Mesenchymal stem cell (in vitro differentiated cells and primary cell): Measurements from ENCODE around the gene ESR1.
A peak's percentile ranks its signal among the peaks of the same experiment; 100 is the strongest.

Source experiments
- DNase-seq: peaks from one replicate; pipeline ENCODE4 v3.0.0-alpha.2; 2013
- H2AFZ ChIP-seq: one replicate; pipeline ENCODE4 v1.6.1; 2013; ENCODE audit warnings: low read depth, mild to moderate bottlenecking, control low read depth, inconsistent platforms, low read length, moderate library complexity
- H2AK5ac ChIP-seq: 2 replicates; pipeline ENCODE4 v1.6.1; 2013; ENCODE audit warnings: low read length, moderate library complexity, mild to moderate bottlenecking, inconsistent platforms; ENCODE audit not compliant: severe bottlenecking
- H2BK120ac ChIP-seq: one replicate; pipeline ENCODE4 v1.6.1; 2013; ENCODE audit warnings: low read depth, mild to moderate bottlenecking, inconsistent platforms, low read length, moderate library complexity
- H2BK12ac ChIP-seq, 2 experiments: one replicate each; pipeline ENCODE4 v1.6.1; 2013; ENCODE audit warnings: inconsistent platforms in 2 of 2, low read length in 2 of 2, mild to moderate bottlenecking in 2 of 2, moderate library complexity in 2 of 2, control low read depth in 1 of 2
- H2BK15ac ChIP-seq: one replicate; pipeline ENCODE4 v1.6.1; 2013; ENCODE audit warnings: mild to moderate bottlenecking, low read depth, inconsistent platforms; ENCODE audit not compliant: poor library complexity, severe bottlenecking
- H2BK5ac ChIP-seq: 2 replicates; pipeline ENCODE4 v1.6.1; 2013; ENCODE audit warnings: low read depth, mild to moderate bottlenecking, low read length, control low read depth, inconsistent platforms; ENCODE audit not compliant: poor library complexity, severe bottlenecking
- H3K14ac ChIP-seq, 2 experiments: one replicate each; pipeline ENCODE4 v1.6.1; 2013; ENCODE audit warnings: inconsistent platforms in 2 of 2, low read length in 2 of 2, control low read depth in 1 of 2, mild to moderate bottlenecking in 1 of 2, moderate library complexity in 1 of 2
- H3K18ac ChIP-seq, 2 experiments: one replicate each; pipeline ENCODE4 v1.6.1; 2013; ENCODE audit warnings: inconsistent platforms in 2 of 2, low read length in 2 of 2, control low read depth in 1 of 2, low read depth in 1 of 2, mild to moderate bottlenecking in 1 of 2
- H3K23ac ChIP-seq, 2 experiments: one replicate each; pipeline ENCODE4 v1.6.1; 2013; ENCODE audit warnings: inconsistent platforms in 2 of 2, low read length in 2 of 2, mild to moderate bottlenecking in 2 of 2, moderate library complexity in 2 of 2, control low read depth in 1 of 2
- H3K27ac ChIP-seq: 2 replicates; pipeline ENCODE4 v1.5.1; 2013; ENCODE audit warnings: mild to moderate bottlenecking, moderate library complexity, low read length, control low read depth, inconsistent platforms; ENCODE audit not compliant: poor library complexity, severe bottlenecking
- H3K27me3 ChIP-seq, 2 experiments: 2 replicates each; pipeline versions ENCODE4 v1.6.1 to v1.7.0; 2013; ENCODE audit warnings: low read length in 2 of 2, mild to moderate bottlenecking in 2 of 2, moderate library complexity in 2 of 2, control low read depth in 1 of 2, inconsistent platforms in 1 of 2; ENCODE audit not compliant: control insufficient read depth in 1 of 2, insufficient read depth in 1 of 2
- H3K36me3 ChIP-seq, 2 experiments: 2 replicates each; pipeline versions ENCODE4 v1.6.1 to v1.7.0; 2013; ENCODE audit warnings: low read length in 2 of 2, control low read depth in 1 of 2, inconsistent platforms in 1 of 2, low read depth in 1 of 2, mild to moderate bottlenecking in 1 of 2; ENCODE audit not compliant: insufficient read depth in 2 of 2, control insufficient read depth in 1 of 2
- H3K4ac ChIP-seq, 2 experiments: one replicate each; pipeline ENCODE4 v1.6.1; 2013; ENCODE audit warnings: inconsistent platforms in 2 of 2, low read length in 2 of 2, mild to moderate bottlenecking in 2 of 2, moderate library complexity in 2 of 2, control low read depth in 1 of 2, low read depth in 1 of 2
- H3K4me1 ChIP-seq: 2 replicates; pipeline ENCODE4 v1.6.1; 2013; ENCODE audit warnings: low read depth, low read length, control low read depth; ENCODE audit not compliant: control insufficient read depth, insufficient read depth
- H3K4me2 ChIP-seq: 2 replicates; pipeline ENCODE4 v1.6.1; 2013; ENCODE audit warnings: low read length, mild to moderate bottlenecking, inconsistent platforms; ENCODE audit not compliant: poor library complexity, severe bottlenecking
- H3K4me3 ChIP-seq, 2 experiments: 2 replicates each; pipeline versions ENCODE4 v1.5.1 to v1.7.0; 2013; ENCODE audit warnings: low read length in 2 of 2, mild to moderate bottlenecking in 2 of 2, control low read depth in 1 of 2, low read depth in 1 of 2; ENCODE audit not compliant: insufficient read depth in 1 of 2
- H3K79me1 ChIP-seq: replicated peaks from 2 replicates; pipeline ENCODE4 v1.6.1; 2013; ENCODE audit warnings: mild to moderate bottlenecking, control low read depth, low read length, inconsistent platforms; ENCODE audit not compliant: poor library complexity, severe bottlenecking
- H3K9ac ChIP-seq: 2 replicates; pipeline ENCODE4 v1.7.0; 2013; ENCODE audit warnings: mild to moderate bottlenecking, low read length, moderate library complexity
- H3K9me3 ChIP-seq: 2 replicates; pipeline ENCODE4 v1.7.0; 2013; ENCODE audit warnings: mild to moderate bottlenecking, low read length; ENCODE audit not compliant: control insufficient read depth
- H4K8ac ChIP-seq: one replicate; pipeline ENCODE4 v1.6.1; 2013; ENCODE audit warnings: inconsistent platforms, mild to moderate bottlenecking, low read length, moderate library complexity
- H4K91ac ChIP-seq: one replicate; pipeline ENCODE4 v1.6.1; 2013; ENCODE audit warnings: mild to moderate bottlenecking, low read length, inconsistent platforms
- WGBS: methylation state at CpG from one replicate; pipeline ENCODE4 v1.1.7; 2013; ENCODE audit warnings: mixed read lengths; 5-methylcytosine and 5-hydroxymethylcytosine counted together

The ESR1 gene

DNA sequence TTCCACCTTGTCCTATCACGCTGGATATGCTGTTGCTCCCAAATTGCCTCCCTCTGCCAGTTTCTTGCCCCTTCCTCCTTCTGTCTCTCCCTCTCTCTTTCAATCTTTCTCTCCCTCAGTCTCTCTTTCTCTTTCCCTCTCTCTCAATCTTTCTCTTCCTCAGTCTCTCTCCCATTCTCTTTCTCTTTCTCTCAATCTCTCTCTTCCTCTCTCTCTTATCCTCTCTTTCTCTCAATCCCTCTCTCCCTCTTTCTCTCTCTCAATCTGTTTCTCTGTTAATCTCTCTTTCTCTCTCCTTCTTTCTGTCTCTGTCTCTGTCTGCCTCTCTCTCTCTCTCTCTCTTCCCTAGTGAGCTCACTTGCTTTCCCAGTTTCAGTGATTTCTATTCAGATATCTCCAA lies 245.8 kb downstream of the ESR1 start:
- no peak overlapping the region for H2AFZ ChIP-seq
- H3K9me3 ChIP-seq, result peaks cover 4% of the 10 kb centered on the region
- no peak overlapping the region for H3K4me2 ChIP-seq
- no peak overlapping the region for H2BK12ac ChIP-seq
- H3K9ac ChIP-seq, result no peak overlapping the region
- no peak overlapping the region for H4K8ac ChIP-seq
- H3K27ac ChIP-seq, result no peak overlapping the region
- no peaks in the 10 kb centered on the region for H3K79me1 ChIP-seq
- H2BK120ac ChIP-seq, result no peak overlapping the region
- H3K36me3 ChIP-seq, result no peaks in the 10 kb centered on the region
- no peak overlapping the region for H3K4ac ChIP-seq
- no peak overlapping the region for H2BK15ac ChIP-seq
- no peak overlapping the region for H3K4me3 ChIP-seq
- H3K23ac ChIP-seq, result no peak overlapping the region
- no peak overlapping the region for H2AK5ac ChIP-seq
- H3K14ac ChIP-seq, result no peak overlapping the region
- peaks cover 0 to 3% of the 10 kb centered on the region in 2 experiments for H3K27me3 ChIP-seq
- WGBS, result 94% methylated on average over 1 of the region's 1 CpG
- no peak for DNase-seq
- H4K91ac ChIP-seq, result no peak overlapping the region
- H3K4me1 ChIP-seq, result no peaks in the 10 kb centered on the region
- H3K18ac ChIP-seq, result no peak overlapping the region
- no peak overlapping the region for H2BK5ac ChIP-seq

DNA sequence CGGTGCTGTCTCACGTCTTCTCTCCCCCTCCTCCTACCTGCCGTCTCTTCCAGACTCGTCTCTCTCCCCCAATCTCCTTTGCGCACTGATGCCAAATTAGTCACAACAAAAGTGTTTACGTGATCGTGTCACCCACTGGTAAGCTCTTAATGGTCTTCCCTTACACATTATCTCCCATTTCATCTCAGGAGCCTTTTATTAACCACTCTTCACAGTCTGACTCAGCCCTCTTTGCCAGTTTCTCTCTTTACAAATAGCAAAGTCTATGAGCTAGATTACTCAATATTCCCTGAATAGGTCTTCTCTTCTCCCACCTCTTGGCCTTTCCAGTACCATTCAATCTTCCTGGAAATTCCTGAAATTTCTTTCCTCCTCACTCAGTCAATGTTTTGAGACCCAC lies 247.0 kb downstream of the ESR1 start:
- peak; percentile 22 for DNase-seq
- Histone ChIP-seq H2BK12ac (no peak overlapping the region), H3K18ac (no peak overlapping the region), H3K4me1 (no peaks in the 10 kb centered on the region), H4K91ac (no peak overlapping the region), H2BK15ac (no peak overlapping the region), H3K4me3 (no peak overlapping the region), H3K14ac (no peak overlapping the region), H3K23ac (no peak overlapping the region), H3K9me3 (peaks cover 4% of the 10 kb centered on the region), H3K27me3 (peaks cover 0 to 3% of the 10 kb centered on the region in 2 experiments), H3K36me3 (no peaks in the 10 kb centered on the region), H3K4ac (no peak overlapping the region), H4K8ac (no peak overlapping the region), H2AK5ac (no peak overlapping the region), H2BK120ac (no peak overlapping the region), H3K79me1 (no peaks in the 10 kb centered on the region), H3K27ac (no peak overlapping the region), H3K4me2 (no peak overlapping the region), H2BK5ac (no peak overlapping the region), H3K9ac (no peak overlapping the region), H2AFZ (no peak overlapping the region)
- 58% methylated on average over 7 of the region's 7 CpGs for WGBS

DNA sequence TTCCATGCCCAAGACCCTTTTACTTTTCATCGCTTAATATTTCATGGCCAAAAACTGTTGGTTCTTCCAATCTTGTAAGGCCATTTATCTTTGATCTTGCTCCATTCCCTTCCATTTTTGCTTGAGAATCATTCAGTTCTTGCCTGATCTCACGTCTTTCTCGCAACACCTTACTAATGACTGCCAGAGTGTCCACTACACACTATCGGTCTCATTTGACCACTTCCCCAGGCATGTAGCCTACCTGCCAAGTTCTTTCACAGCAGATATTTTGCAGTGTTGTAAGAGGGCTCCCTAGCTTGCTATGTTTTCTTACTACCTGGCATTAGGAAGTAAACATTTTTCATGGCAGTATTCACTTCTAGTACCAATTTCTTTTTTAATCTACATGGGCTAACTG lies 248.0 kb downstream of the ESR1 start:
- Histone ChIP-seq H3K36me3 (no peaks in the 10 kb centered on the region), H4K91ac (no peak overlapping the region), H3K79me1 (no peaks in the 10 kb centered on the region), H3K4me1 (no peaks in the 10 kb centered on the region), H2BK5ac (no peak overlapping the region), H2AFZ (no peak overlapping the region), H2BK120ac (no peak overlapping the region), H3K9me3 (peaks cover 4% of the 10 kb centered on the region), H3K14ac (no peak overlapping the region), H3K23ac (no peak overlapping the region), H3K4ac (no peak overlapping the region), H3K27ac (no peak overlapping the region), H3K4me3 (no peak overlapping the region), H4K8ac (no peak overlapping the region), H3K18ac (no peak overlapping the region), H2BK15ac (no peak overlapping the region), H3K4me2 (no peak overlapping the region), H2AK5ac (no peak overlapping the region), H3K27me3 (peaks cover 0 to 3% of the 10 kb centered on the region in 2 experiments), H2BK12ac (no peak overlapping the region), H3K9ac (no peak overlapping the region)
- DNase-seq, result no peak
- 99% methylated on average over 4 of the region's 4 CpGs for WGBS

DNA sequence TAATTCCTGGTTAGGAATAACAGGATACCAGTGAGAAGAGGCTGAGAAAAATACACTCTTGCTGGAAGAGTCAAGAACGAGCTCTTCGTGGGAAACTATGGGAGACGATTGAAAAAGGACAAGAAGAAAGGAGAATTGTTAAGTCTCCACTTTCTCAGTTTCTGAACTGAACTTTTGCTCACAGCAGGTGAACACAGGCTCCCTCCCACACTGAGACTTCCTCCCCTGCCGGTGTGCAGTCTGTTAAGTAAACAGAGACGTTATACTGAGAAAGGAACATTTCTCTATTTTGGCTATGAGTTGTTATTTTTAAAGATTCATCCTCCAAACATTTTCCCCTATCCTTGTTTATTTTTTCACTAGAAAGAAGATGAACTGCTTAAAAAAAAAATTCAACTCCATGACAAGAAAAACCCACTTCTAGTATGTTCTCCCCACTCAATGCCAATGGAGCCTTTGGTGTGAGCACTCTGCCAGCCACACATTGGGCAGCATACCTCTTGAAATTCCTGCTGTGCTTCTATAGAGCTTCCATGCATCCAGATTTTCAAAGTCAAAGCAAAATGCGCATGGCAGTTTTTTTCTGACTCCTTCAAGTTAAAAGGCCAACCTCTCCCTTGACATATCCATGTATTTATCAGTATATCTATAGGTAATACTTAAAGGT lies 250.5 kb downstream of the ESR1 start:
- H3K36me3 ChIP-seq, result no peaks in the 10 kb centered on the region
- DNase-seq, result no peak
- no peak overlapping the region for H3K9ac ChIP-seq
- 60% methylated on average over 3 of the region's 6 CpGs for WGBS
- H3K4me3 ChIP-seq, result no peak overlapping the region
- no peaks in the 10 kb centered on the region for H3K27me3 ChIP-seq
- H3K23ac ChIP-seq, result no peak overlapping the region
- no peak overlapping the region for H2BK5ac ChIP-seq
- no peak overlapping the region for H2AK5ac ChIP-seq
- H3K9me3 ChIP-seq, result peaks cover 4% of the 10 kb centered on the region
- no peak overlapping the region for H4K8ac ChIP-seq
- H2BK12ac ChIP-seq, result no peak overlapping the region
- no peak overlapping the region for H2BK15ac ChIP-seq
- no peak overlapping the region for H3K4ac ChIP-seq
- H3K4me2 ChIP-seq, result no peak overlapping the region
- H2AFZ ChIP-seq, result no peak overlapping the region
- no peaks in the 10 kb centered on the region for H3K79me1 ChIP-seq
- no peak overlapping the region for H3K14ac ChIP-seq
- H3K4me1 ChIP-seq, result no peaks in the 10 kb centered on the region
- H3K27ac ChIP-seq, result no peak overlapping the region
- H4K91ac ChIP-seq, result no peak overlapping the region
- H3K18ac ChIP-seq, result no peak overlapping the region
- H2BK120ac ChIP-seq, result no peak overlapping the region
